ENCODE data around the gene BRSK1.

The BRSK1 gene

GRCh38 chr19:55355213-55355821 lies 71.5 kb downstream of the BRSK1 start:
- FAIRE-seq, result no peak

DNA sequence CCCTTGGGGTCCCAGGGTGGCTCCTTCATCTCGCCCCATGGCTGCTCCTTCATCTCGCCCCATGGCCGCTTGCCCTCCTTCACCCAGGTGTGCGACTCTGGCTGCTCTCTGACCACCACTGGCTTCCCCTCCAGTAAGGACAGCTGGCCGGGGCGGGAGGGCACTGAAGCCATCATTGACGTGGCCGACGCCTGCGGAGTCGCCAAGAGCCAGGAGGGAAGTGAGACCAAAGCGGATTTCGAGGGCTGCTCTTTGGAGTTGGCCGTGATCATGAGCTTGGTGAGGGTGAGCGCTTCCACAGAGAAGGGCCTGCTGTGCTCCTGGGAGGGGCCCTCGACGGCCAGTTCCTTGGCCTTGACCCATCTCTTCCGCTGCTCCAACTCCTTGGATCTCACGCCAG lies 74.7 kb downstream of the BRSK1 start:
- no peak for FAIRE-seq

GRCh38 chr19:55358943-55359908 lies 75.4 kb downstream of the BRSK1 start:
- FAIRE-seq, result no peak

DNA sequence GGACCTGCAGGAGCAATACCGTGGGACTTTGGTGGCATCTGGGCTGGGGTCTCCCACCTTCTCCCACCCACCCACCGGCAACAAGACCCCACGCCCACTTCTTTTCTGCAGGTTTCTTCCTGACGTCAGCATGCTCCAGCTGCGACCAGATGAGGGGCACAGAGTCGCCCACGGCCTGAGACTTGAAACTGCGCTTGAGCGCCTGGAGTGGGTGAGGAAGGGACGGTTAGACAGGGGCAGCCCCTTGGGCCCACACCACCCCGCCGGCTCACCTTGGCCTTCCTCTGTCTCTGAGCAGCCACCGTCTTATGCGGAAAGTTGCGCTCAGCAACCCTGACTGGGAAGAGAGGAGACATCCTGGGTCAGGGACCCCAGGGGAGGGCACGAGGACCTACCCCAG lies 77.1 kb downstream of the BRSK1 start:
- FAIRE-seq, result no peak

All from A204.1 (cell line).